DND-41 (cell line): ENCODE results near the gene TMEM8B.
"Not testable (repeated sequence)": the region's sequence is repeated elsewhere in the genome, so short reads cannot be mapped to it uniquely, and the experiment has no call there.

Experiments used
- ATAC-seq: fragments of 200-7000 bp; cut with Tn5 transposase; 3 replicates; pipeline ENCODE4 v1.9.1; 2021; ENCODE audit warnings: low read depth; ENCODE audit not compliant: insufficient read depth
- DNase-seq: peaks from one replicate; pipeline ENCODE4 v3.0.0-alpha.2; 2020
- H2AFZ ChIP-seq: 2 replicates; pipeline ENCODE4 v1.6.0; 2012; ENCODE audit warnings: low read depth, low read length
- H3K27ac ChIP-seq: 2 replicates; pipeline ENCODE4 v1.5.1; 2012; ENCODE audit warnings: low read length, inconsistent platforms
- H3K27me3 ChIP-seq: fragments of 200-600 bp; sonication (generic); 2 replicates; pipeline ENCODE4 v1.6.0; 2012; ENCODE audit warnings: low read length, mild to moderate bottlenecking, inconsistent platforms; ENCODE audit not compliant: insufficient read depth, poor library complexity
- H3K36me3 ChIP-seq: 2 replicates; pipeline ENCODE4 v1.5.1; 2012; ENCODE audit warnings: low read length, inconsistent platforms; ENCODE audit not compliant: insufficient read depth
- H3K4me1 ChIP-seq: 2 replicates; pipeline ENCODE4 v1.5.1; 2012; ENCODE audit warnings: mild to moderate bottlenecking, low read length; ENCODE audit not compliant: insufficient read depth
- H3K4me2 ChIP-seq: 2 replicates; pipeline ENCODE4 v1.6.0; 2012; ENCODE audit warnings: mild to moderate bottlenecking, moderate library complexity, low read length, inconsistent platforms; ENCODE audit not compliant: insufficient read depth
- H3K4me3 ChIP-seq, 2 experiments: fragments of 200-600 bp in 1 of 2; shearing (Covaris generic) in 1 of 2; 2 replicates each; pipeline ENCODE4 v1.5.1; 2012 to 2016; ENCODE audit warnings: inconsistent platforms in 2 of 2, low read length in 2 of 2, mild to moderate bottlenecking in 2 of 2, low read depth in 1 of 2, moderate library complexity in 1 of 2
- H3K79me2 ChIP-seq: 2 replicates; pipeline ENCODE4 v1.6.0; 2012; ENCODE audit warnings: low read length, inconsistent platforms; ENCODE audit not compliant: insufficient read depth
- H3K9ac ChIP-seq: 2 replicates; pipeline ENCODE4 v1.6.0; 2012; ENCODE audit warnings: low read depth, mild to moderate bottlenecking, inconsistent platforms, low read length, moderate library complexity
- H3K9me3 ChIP-seq: 2 replicates; pipeline ENCODE4 v1.5.1; 2012; ENCODE audit warnings: low read length, moderate library complexity, mild to moderate bottlenecking, inconsistent platforms; ENCODE audit not compliant: insufficient read depth, severe bottlenecking
- H4K20me1 ChIP-seq: 2 replicates; pipeline ENCODE4 v1.6.0; 2012; ENCODE audit warnings: low read length; ENCODE audit not compliant: insufficient read depth
- EZH2 ChIP-seq: IDR thresholded peaks from 3 replicates; pipeline ENCODE4 v1.6.1; 2012; ENCODE audit warnings: borderline replicate concordance, low read depth, mild to moderate bottlenecking, moderate library complexity, low read length, inconsistent platforms; ENCODE audit not compliant: severe bottlenecking
- TF ChIP-seq, protein P1 (sequence below): IDR thresholded peaks from 2 replicates; pipeline ENCODE4 v1.5.1; 2012; ENCODE audit warnings: borderline replicate concordance, low read length, moderate library complexity, mild to moderate bottlenecking; ENCODE audit not compliant: poor library complexity, severe bottlenecking; ENCODE audit errors: extremely low read depth

Gene TMEM8B

DNA sequence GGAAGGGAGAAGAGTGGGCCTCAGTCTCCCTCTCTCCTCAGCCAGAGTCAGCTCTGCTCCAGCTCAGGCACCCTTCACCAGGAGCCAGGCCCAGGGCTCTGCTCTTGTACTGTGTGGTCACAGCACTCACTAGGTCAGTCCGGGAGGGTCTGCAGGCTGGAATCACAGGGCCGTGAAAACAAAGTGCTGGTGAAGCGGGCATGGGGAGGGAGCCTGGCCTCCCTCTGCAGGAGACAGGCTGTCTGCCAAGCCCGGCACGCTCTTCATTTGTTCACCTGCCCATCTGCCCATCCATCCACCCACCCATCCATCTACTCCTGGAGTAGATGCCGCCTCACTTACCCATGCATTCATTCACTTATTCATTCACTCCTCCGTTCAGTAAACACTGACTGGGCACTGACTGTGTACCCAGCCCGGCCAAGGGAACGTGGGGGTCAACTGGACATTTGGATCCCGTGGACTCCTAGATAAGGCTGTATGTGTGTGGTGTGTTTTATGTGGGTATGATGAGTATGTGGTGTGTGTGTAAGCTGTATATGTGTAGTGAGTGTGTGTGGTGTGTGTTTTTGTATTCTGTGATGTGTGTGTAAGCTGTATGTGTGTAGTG, 83.9 kb downstream of the TMEM8B start:
- H3K4me2 ChIP-seq = no peak overlapping the region
- H3K9ac ChIP-seq = no peak overlapping the region
- H4K20me1 ChIP-seq = no peaks in the 10 kb centered on the region
- no peak overlapping the region for H3K4me3 ChIP-seq
- no peak overlapping the region for H2AFZ ChIP-seq
- H3K9me3 ChIP-seq = no peaks in the 10 kb centered on the region
- H3K36me3 ChIP-seq = no peaks in the 10 kb centered on the region
- no peak for TF ChIP-seq EZH2
- TF ChIP-seq, protein P1, sequence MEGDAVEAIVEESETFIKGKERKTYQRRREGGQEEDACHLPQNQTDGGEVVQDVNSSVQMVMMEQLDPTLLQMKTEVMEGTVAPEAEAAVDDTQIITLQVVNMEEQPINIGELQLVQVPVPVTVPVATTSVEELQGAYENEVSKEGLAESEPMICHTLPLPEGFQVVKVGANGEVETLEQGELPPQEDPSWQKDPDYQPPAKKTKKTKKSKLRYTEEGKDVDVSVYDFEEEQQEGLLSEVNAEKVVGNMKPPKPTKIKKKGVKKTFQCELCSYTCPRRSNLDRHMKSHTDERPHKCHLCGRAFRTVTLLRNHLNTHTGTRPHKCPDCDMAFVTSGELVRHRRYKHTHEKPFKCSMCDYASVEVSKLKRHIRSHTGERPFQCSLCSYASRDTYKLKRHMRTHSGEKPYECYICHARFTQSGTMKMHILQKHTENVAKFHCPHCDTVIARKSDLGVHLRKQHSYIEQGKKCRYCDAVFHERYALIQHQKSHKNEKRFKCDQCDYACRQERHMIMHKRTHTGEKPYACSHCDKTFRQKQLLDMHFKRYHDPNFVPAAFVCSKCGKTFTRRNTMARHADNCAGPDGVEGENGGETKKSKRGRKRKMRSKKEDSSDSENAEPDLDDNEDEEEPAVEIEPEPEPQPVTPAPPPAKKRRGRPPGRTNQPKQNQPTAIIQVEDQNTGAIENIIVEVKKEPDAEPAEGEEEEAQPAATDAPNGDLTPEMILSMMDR = no peak
- ATAC-seq (no peak), DNase-seq (no peak)
- H3K27me3 ChIP-seq = no peaks in the 10 kb centered on the region
- no peaks in the 10 kb centered on the region for H3K79me2 ChIP-seq
- H3K4me1 ChIP-seq = peaks cover 20% of the 10 kb centered on the region
- no peak overlapping the region for H3K27ac ChIP-seq

DNA sequence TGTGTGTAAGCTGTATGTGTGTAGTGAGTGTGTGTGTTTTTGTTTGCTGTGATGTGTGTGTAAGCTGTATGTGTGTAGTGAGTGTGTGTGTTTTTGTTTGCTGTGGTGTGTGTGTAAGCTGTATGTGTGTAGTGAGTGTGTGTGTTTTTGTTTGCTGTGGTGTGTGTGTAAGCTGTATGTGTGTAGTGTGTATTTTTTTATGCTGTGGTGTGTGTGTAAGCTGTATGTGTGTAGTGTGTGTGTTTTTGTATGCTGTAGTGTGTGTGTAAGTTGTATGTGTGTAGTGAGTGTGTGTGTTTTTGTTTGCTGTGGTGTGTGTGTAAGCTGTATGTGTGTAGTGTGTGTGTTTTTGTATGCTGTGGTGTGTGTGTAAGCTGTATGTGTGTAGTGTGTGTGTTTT, 84.4 kb downstream of the TMEM8B start:
- not testable (repeated sequence) for ATAC-seq, H3K36me3 ChIP-seq, H3K27me3 ChIP-seq

DNA sequence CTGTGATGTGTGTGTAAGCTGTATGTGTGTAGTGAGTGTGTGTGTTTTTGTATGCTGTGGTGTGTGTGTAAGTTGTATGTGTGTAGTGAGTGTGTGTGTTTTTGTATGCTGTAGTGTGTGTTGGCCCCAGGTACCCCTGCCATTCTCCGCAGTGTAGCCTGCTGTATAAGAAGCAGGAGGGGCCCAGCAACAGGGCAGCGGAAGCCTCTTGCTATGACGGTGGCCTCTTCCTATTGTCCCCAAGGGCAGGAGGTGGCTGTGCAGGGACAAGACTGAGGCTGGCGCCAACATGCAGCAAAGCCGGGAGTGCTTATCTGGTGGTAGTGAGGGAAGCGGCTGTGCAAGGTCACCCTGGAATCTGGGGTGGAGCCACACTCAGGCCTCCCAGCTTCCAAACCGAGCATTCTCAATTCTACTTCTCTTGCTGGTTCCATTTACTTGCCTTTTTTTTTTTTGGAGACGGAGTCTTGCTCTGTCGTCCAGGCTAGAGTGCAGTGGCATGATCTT, 85.3 kb downstream of the TMEM8B start:
- Histone ChIP-seq H3K27ac (no peak overlapping the region), H2AFZ (no peak overlapping the region), H3K36me3 (no peaks in the 10 kb centered on the region), H3K4me1 (peaks cover 20% of the 10 kb centered on the region), H3K79me2 (no peaks in the 10 kb centered on the region), H3K4me2 (no peak overlapping the region), H3K9me3 (no peaks in the 10 kb centered on the region), H4K20me1 (no peaks in the 10 kb centered on the region), H3K27me3 (no peaks in the 10 kb centered on the region), H3K9ac (no peak overlapping the region), H3K4me3 (no peak overlapping the region)
- ATAC-seq (no peak; the same call in 2 of the 3 replicates), DNase-seq (no peak)
- TF ChIP-seq EZH2 = no peak

More for the DNA sequence above, 84.4 kb downstream of the TMEM8B start:
- not testable (repeated sequence) for H3K9me3 ChIP-seq, H3K9ac ChIP-seq, H3K4me3 ChIP-seq, H3K79me2 ChIP-seq, H2AFZ ChIP-seq, DNase-seq, H4K20me1 ChIP-seq, H3K27ac ChIP-seq, H3K4me2 ChIP-seq
- H3K4me1 ChIP-seq = peaks cover 20% of the 10 kb centered on the region
